ENCODE data around the gene HOXD9. TPM values are rescaled to one million over a fixed set of nuclear protein-coding genes. Genes with fewer than 3 reads are reported as not detected.
A peak's percentile ranks its signal among the peaks of the same experiment; 100 is the strongest.

Gene HOXD9
- total RNA-seq, result 10 to 100 TPM; 15.7 to 21.2 TPM
- 8.2 TPM for polyA plus RNA-seq (ENCODE audit: insufficient read depth, low read depth, low replicate concordance)
- long read RNA-seq, donor 1, transcript HOXD9-201 (2 exons, 1,870 nt), result major isoform, 23 of 106 reads
- long read RNA-seq, donor 1, partial matches to known transcripts, result 83 of 106 reads
- long read RNA-seq, donor 1, other reads (novel, unspliced or antisense), result 0 of 106 reads
- long read RNA-seq, donor 2, transcript HOXD9-201 (2 exons, 1,870 nt), result major isoform, 24 of 24 reads
- long read RNA-seq, donor 2, partial matches to known transcripts, result 0 of 24 reads
- long read RNA-seq, donor 2, other reads (novel, unspliced or antisense), result 0 of 24 reads

GRCh38 chr2:176122683-176123410 is at the start of gene HOXD9:
HOXD9 (plus strand) TSS chr2:176122719; CDS start chr2:176122769, 50 bp downstream.
- Histone ChIP-seq H3K4me1 (peaks cover 5% of the 10 kb centered on the region), H3K27me3 (no peaks in the 10 kb centered on the region), H3K9me3 (no peaks in the 10 kb centered on the region), H3K4me3 (peak within 1 kb of the TSS; percentile 76 to 78), H3K36me3 (ENCODE audit: low read depth, missing control alignments) (no peaks in the 10 kb centered on the region), H3K27ac (peak within 1 kb of the TSS; percentile 95 to 98)
- intact Hi-C loops (cut with DNase I; ENCODE audit: low total_unique reads), result loop anchor here (10.0 kb wide), 1 partner anchor 1032 kb away; no protein-coding TSS in a partner anchor
- no peak for TF ChIP-seq CTCF (IDR thresholded peaks at IDR 0.05)
- no peak for TF ChIP-seq POLR2A (IDR thresholded peaks at IDR 0.05)
- WGBS, 2 donors, result 0% methylated on average over 10 to 71 of the region's 84 CpGs
- DNase-seq, result peak; percentile 94

- no peak for DNase-seq
- 8 to 13% methylated on average over 20 to 29 of the region's 29 CpGs for WGBS, 2 donors
- Histone ChIP-seq H3K27me3 (no peaks in the 10 kb centered on the region), H3K4me3 (no peak overlapping the region), H3K36me3 (ENCODE audit: low read depth, missing control alignments) (no peaks in the 10 kb centered on the region), H3K4me1 (peaks cover 5% of the 10 kb centered on the region), H3K9me3 (no peaks in the 10 kb centered on the region), H3K27ac (no peak overlapping the region)
- no peak for TF ChIP-seq POLR2A (IDR thresholded peaks at IDR 0.05)
- TF ChIP-seq CTCF (IDR thresholded peaks at IDR 0.05), result no peak
- intact Hi-C loops (cut with DNase I; ENCODE audit: low total_unique reads), result no loop called here
Measured at GRCh38 chr2:176072951-176073904, 49.3 kb upstream of the HOXD9 start.

GRCh38 chr2:176074919-176075425 is 47.5 kb upstream of the HOXD9 start:
- no peaks in the 10 kb centered on the region for H3K27me3 ChIP-seq
- H3K4me3 ChIP-seq, result peak overlapping the region in 1 of 2 donors; percentile 14
- intact Hi-C loops (cut with DNase I; ENCODE audit: low total_unique reads), result no loop called here
- H3K27ac ChIP-seq, result no peak overlapping the region
- 22 to 36% methylated on average over 7 of the region's 7 CpGs for WGBS, 2 donors
- no peaks in the 10 kb centered on the region for H3K9me3 ChIP-seq
- H3K4me1 ChIP-seq, result no peaks in the 10 kb centered on the region
- H3K36me3 ChIP-seq (ENCODE audit: low read depth, missing control alignments), result no peaks in the 10 kb centered on the region
- TF ChIP-seq CTCF (IDR thresholded peaks at IDR 0.05) (no peak), POLR2A (IDR thresholded peaks at IDR 0.05) (no peak)
- DNase-seq, result no peak

DNA sequence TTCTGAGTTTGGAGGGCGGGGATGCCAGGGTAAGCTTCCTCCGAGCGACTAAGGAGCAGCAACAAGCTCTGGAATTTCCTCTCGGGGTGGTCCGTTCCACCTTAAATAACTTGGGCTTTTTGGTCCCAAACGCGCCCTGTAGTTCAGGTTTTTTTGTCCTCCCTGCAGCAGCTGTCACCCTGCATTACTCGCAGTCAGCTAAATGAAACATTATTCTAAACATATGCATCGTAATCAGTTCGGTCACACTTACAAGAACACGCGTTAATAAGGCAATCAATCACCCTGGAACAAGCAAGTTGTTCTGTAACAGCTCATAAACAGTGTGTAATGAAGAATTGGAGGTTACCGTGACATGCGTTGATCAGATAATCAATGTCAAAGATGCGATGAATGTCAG is 47.0 kb upstream of the HOXD9 start:
- DNase-seq, result peak; percentile 61
- Histone ChIP-seq H3K36me3 (ENCODE audit: low read depth, missing control alignments) (no peaks in the 10 kb centered on the region), H3K27ac (no peak overlapping the region), H3K27me3 (no peaks in the 10 kb centered on the region), H3K9me3 (no peaks in the 10 kb centered on the region), H3K4me1 (no peaks in the 10 kb centered on the region), H3K4me3 (peak overlapping the region in 1 of 2 donors; percentile 14)
- 12 to 16% methylated on average over 15 of the region's 15 CpGs for WGBS, 2 donors
- no peak for TF ChIP-seq CTCF (IDR thresholded peaks at IDR 0.05)
- TF ChIP-seq POLR2A (IDR thresholded peaks at IDR 0.05), result no peak
- intact Hi-C loops (cut with DNase I; ENCODE audit: low total_unique reads), result no loop called here

Data from testis (tissue), 5 donors.